ENCODE measurements around the gene ASGR2.
"Not testable (repeated sequence)": the region's sequence is repeated elsewhere in the genome, so short reads cannot be mapped to it uniquely, and the experiment has no call there.

The ASGR2 gene
- 0.04 to 0.10 reads per million in 2 donors for total RNA-seq

DNA sequence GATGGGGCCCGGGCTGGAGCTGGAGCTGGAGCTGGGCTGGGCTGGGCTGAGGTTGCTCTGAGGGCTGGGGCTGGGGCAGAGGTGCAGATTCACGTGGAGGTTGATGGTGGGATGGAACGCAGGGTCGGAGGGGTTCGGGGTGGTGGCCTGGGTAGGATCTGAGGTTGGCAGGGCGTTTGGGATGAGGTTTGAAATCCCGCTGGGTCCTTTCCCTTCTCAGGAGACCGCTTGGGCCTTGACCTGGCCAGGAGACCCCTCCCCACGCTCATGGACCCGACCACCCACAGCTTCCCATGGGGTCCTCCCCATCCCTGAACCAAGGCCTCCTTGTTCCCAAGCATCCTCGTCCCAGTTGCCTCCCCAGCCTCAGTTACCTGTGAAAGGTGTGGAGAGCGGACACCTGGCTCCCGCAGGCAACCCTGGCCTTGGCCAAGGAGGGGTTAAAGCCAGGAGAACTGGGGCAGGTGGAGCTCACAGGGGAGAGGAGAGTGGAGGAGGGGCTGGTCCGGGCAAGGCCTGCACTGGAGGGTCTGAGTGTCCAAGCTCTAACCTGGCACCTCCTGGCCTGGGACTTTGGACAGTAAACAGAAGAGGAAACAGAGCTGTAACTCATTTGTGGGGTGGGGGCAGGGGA lies at the start of gene ASGR2:
TSS of gene ASGR2 (minus strand) at position 582 of the 634 bp plus-strand sequence. CDS start 582 bp downstream, outside the sequence.
- DNase-seq, result no peak

GRCh38 chr17:7159571-7159970 lies 44.9 kb upstream of the ASGR2 start:
- DNase-seq, result not testable (repeated sequence)

DNA sequence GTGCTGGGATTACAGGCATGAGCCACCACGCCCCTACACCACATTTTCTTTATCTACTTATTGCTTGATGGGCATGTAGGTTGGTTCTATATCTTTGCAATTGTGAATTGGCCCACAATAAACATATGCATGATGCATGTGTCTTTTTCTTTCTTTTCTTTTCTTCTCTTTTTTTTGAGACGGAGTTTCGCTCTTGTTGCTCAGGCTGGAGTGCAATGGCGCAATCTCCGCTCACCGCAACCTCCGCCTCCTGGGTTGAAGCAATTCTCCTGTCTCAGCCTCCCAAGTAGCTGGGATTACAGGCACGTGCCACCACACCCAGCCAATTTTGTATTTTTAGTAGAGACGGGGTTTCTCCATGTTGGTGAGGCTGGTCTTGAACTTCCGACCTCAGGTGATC lies 43.8 kb upstream of the ASGR2 start:
- not testable (repeated sequence) for DNase-seq

DNA sequence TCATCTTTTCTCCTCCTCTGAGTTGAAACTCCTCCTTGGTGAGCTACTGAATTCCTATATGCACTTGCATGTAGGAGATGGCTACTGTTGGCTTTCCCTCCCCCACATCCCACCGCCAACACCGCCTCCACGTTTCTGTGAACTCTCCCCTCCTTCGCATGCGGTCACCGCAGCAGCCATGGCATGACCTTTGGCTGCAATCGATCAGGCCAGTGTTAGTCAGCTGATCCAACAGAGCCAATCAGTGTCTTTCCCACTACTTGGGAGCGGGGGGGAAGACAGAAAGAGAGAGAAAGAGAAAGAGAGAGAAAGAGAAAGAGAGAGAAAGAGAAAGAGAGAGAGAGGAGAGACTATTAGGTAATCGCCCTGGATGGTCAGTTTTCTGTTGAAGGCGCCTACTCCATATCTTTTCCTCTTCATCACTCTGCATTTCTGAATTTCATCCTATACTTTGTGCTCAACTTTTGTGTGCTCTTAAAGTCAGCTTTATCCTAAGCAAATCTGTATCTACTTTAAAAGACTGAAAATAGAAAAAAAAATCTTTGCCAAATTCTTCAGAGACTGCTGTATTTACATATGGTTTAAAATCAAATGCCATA lies 41.8 kb upstream of the ASGR2 start:
- no peak for DNase-seq

DNA sequence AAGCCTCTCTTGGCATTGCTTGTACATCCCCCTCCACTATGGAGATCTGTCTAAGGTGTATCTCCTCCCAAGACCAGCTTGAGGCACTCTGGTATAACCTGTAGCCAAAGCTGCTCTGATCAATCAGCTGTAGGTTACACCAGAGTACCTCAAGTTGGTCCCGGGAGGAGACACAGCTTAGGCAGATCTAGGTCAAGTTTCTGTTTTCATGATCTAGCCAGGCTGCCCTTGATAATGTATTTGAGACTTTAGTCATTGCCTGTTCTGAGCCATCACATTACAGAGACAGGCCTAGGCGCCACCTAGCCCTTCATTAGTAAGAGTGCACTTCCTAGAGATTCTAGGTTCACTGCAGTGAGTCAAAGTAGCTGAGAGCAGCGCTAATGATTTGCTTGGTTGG lies 33.1 kb upstream of the ASGR2 start:
- no peak for DNase-seq

DNA sequence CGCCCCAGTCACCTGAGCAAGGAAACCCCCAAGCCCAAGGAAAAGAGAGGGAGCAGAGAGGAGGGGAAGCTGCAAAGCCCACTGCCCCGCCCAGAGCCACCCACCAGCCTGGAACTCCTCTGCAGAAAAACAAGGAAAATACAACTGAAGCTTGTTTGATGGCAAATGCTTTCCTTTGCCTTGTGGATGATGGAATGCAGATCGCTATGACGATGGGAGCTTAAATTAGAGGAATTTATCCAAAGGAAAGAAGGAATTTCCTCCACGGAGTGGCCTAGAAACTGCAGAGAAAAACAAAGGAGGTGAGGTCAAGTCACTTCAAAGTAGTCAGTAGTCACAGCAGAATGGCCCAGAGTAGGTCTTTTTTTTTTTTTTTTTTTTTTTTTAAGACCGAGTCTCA lies 31.5 kb upstream of the ASGR2 start:
- DNase-seq, result no peak

DNA sequence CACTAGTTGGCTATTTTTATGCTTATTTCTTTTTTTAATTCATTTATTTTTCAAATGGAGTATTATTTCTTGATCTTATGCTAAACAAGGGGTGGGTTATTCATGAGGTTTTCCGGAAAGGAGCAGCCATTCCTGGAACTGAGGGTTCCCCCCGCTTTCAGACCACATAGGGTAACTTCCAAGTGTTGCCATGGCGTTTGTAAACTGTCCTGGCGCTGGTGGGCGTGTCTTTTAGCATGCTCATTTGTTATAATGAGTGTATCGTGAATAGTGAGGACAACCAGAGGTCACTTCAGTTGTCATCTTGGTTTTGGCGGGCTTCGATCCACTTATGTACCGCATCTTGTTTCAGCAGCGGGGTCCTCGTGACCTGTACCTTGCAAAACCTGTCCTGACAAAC lies 29.6 kb upstream of the ASGR2 start:
- DNase-seq, result no peak

GRCh38 chr17:7141824-7142223 lies 27.2 kb upstream of the ASGR2 start:
- DNase-seq, result no peak

DNA sequence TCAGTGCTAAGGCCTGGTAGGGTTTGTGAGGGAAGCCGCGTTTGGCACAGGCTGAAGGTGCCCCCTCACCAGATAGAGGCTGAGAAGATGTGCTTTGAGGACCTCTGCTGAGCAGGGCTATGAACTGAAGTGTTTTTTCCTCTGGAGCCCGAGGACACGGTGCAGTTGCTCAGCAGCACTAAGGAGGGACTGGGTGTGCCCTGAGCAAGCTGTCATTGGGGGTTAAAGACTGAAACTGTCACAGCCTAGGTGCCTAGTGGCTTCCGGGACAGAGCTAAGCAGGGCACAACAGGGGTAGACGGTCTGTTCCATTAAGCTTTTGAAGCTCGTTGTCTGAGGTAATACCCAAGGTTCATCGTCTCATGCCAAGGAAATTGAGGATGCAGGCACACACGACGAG lies 24.8 kb upstream of the ASGR2 start:
- DNase-seq, result no peak

DNA sequence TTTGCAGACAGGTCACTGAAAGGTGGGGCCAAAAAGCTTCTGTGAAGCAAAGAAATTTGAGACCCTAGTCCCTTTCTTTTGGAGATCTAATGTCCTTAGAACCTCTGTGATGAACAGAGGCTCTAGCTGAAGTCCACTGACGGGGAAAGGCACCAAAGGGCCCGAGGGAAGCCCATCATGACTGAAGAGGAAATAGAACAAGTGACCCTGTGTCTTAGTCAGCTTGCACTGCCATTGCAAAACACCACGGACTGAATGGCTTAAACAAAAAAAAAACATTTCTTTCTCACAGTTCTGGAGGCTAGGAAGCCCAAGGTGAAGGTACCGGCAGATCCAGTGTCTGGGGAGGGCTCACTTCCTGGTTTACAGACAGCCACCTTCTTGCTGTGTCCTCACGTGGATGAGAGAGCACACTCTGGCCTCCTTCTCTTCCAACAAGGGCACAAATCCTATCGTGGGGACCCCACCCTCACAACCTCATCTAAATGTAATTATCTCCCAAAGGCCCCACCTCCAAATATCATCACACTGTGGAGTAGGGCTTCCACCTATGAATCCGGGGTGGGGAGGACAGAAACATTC lies 24.3 kb upstream of the ASGR2 start:
- DNase-seq, result no peak

- DNase-seq, result no peak
Measured at GRCh38 chr17:7137171-7137943, 22.7 kb upstream of the ASGR2 start.

DNA sequence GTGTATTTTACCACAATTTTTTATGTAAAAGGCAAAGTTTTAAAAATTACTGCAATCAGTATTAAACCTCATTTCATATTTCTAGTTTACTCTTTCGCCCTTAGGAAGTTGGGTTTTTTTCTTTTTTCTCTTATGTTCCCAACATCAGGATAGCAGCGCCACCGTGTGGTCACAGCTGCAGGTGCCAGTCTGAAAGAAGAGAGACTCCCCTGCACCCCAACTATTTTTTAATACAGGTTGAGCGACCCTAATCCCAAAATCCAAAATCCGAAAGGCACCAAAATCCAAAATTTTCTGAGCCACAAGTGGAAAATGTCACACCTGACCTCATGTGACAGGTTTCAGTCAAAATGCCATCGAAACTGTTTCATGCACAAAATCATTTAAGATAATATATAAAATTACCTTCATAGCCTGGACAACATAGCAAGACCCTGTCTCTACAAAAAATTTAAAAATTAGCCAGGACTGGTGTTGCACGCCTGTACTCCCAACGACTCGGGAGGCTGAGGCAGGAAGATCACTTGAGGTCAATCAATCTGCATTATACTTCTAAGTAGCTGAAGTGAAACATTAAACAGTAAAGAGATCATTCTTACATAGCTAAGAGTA lies 21.8 kb upstream of the ASGR2 start:
- DNase-seq, result peak; percentile 19

DNA sequence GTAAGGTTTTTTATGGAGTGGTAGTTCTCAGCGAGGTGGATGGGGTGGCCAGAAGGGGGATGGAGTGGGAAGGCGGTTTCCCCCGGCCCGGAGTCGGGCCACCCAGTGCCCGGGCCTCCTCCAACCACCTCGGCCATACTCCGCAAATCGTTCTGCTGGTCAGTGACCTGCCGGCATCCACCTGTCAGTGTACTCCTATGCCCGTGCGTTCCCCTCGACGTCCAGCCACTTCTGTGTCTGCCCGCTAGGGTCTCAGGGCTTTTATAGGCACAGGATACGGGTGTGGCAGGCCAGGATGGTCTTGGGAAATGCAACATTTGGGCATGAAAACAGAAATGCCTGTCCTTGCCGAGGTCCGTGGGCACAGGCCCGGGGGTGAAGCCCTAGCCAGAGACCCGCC lies 19.3 kb upstream of the ASGR2 start:
- DNase-seq, result no peak

DNA sequence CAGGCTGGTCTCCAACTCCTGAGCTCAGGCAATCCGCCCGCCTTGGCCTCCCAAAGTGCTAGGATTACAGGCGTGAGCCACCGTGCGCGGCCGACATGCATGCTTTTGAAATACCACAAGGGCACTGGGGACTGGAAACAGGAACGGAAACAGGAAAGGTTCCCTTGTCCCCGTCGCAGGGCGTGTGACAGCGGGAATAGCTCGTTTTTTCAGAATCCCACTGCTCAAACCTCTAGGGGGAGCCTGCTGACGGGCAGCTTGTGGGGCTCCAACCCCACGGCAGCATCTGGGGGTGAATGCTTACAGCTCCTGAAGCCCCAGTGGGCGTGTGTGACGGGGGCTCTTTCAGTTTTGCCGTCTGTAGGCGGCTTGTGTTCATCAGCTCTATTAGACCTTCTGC lies 18.8 kb upstream of the ASGR2 start:
- DNase-seq, result no peak

DNA sequence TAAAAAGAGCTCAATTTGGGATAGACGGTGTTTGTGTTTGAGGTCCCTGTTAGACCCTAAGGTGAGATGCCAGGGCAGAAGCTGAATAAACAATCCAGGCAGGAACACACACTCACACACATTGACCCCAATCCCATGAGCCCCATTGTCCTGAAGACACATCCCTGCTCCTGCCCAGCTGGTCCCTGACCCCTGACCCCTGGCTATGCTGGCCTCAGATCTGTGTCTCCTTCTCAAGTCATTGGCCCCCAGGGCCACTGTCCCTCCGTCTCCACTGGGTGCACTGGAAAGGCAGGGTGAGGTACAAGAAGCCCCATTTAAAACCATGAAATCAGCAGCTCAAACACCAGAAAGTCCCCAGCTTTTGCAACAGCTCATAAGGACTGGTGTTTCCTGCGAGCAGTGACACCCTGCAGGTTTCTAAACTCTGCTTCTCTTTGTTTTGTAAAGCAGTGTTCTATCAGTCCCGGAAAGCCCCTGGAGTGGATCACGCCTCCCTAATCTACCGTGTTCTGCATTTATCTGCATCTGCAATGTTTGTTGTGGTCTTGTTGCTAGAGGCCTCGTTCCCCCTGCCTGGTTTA lies 18.0 kb upstream of the ASGR2 start:
- DNase-seq, result no peak

DNA sequence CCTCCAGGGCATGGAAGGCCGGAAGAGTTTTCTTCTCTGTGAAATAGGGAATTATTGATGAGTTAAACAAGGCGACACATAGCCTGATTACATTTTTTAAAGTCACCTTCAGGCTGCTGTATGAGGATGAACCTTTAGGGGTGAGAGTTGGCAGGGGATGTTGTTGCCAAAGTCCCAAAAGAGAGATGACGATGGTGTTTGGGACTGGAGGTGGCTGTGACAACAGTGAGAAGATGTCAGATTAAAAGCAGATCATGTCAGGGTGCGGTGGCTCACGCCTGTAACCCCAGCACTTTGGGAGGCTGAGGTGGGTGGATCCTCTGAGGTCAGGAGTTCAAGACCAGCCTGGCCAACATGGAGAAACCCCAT lies 16.8 kb upstream of the ASGR2 start:
- no peak for DNase-seq

DNA sequence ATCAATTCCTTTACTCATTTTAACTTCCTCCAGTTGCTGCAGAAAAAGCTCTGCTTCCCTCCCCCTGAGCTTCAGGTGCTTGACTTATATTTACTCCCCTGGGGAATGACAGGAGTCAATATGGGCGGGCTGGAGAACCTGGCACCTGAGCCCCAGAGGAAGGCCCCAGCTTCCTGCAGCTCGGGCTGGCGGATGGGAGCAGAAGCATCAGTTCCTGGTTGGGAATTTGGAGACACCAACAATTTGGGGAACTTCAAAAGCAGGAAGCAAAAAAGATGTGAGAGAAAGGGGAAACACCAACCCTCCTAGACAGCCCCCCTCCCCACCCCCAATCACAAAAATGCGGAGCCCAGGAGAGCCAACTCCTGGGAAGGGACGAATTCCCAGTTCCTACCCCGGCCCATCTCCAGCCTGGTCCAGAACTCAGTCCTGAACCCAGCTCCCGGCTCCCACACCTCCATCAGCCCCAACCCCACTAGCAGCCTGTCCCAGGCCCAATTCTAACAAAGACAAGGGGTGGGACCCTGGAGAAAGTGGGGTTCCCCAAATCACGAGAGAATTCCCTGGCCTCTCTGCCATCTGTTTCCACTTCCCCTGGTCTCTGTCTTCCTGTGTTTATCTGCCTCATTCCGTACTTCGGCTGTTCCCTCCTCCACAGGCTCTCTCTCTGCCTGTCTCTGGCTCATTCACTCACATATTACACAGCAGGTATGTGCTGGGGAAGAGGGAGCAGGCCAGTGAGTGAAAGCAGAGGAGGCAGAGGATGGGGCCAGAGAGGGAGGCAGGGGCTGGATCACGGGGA lies 16.2 kb upstream of the ASGR2 start:
- no peak for DNase-seq

GRCh38 chr17:7129311-7129710 lies 14.7 kb upstream of the ASGR2 start:
- no peak for DNase-seq

DNA sequence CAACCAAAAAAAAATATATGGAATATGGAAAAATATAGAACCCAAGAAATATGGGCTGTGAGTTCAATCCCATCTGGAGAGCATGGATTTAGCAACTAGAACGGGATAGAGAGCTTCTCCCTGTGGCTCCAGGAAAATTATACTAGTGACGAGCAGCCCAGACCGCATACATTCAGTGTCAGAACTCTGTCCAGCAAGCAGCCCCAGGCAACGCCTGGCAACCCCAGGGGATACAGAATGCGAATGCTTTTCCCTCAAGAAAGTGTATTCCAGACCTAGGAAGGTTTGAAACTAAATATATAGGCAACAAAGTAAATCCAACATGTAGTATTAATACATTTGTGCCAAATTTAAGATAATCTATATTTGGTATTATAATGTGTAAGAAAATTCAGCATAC lies 13.5 kb upstream of the ASGR2 start:
- no peak for DNase-seq

DNA sequence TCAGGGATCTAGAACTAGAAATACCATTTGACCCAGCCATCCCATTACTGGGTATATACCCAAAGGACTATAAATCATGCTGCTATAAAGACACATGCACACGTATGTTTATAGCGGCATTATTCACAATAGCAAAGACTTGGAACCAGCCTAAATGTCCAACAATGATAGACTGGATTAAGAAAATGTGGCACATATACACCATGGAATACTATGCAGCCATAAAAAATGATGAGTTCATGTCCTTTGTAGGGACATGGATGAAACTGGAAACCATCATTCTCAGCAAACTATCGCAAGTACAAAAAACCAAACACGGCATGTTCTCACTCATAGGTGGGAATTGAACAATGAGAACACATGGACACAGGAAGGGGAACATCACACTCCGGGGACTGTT lies 12.9 kb upstream of the ASGR2 start:
- not testable (repeated sequence) for DNase-seq

DNA sequence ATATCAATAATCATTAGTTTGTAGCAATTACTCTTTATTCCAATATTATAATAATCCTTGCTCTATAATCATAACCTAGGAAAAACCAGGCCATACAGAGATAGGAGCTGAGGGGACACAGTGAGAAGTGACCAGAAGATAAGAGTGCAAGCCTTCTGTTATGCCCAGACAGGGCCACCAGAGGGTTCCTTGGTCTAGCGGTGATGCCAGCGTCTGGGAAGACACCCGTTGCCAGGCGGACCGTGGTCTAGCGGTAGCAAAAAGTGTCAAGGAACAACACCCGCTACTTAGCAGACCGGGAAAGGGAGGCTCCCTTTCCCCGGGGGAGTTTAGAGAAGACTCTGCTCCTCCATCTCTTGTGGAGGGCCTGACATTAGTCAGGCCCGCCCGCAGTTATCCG lies 11.8 kb upstream of the ASGR2 start:
- DNase-seq, result not testable (repeated sequence)

DNA sequence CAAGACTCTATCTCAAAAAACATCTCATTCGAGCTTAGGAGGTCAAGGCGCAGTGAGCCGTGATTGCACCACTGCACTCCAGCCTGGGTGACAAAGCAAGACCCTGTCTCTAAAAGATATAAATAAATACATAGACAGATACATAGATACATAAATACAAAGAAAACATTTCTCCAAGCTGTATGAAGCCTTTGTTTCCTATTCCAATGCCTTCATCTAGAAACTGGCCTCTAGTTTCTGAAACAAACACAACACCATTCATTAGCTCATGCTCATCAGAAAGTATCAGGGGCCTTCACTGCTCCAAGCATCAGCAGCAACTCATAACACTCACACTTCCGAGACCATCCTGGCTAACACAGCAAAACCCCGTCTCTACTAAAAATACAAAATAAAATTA lies 10.3 kb upstream of the ASGR2 start:
- no peak for DNase-seq
